H9 (cell line): ENCODE measurements around the gene WHAMM. TPM values are rescaled to one million over a fixed set of nuclear protein-coding genes. Genes with fewer than 3 reads are reported as not detected.
"Not testable (repeated sequence)": the region's sequence is repeated elsewhere in the genome, so short reads cannot be mapped to it uniquely, and the experiment has no call there.

Experiments
- DNase-seq: peaks from one replicate; pipeline ENCODE4 v3.0.0-alpha.2; 2017
- H2AFZ ChIP-seq: one replicate; pipeline ENCODE4 v1.6.1; 2013; ENCODE audit warnings: mild to moderate bottlenecking, low read length, control low read depth, moderate library complexity
- H2AK5ac ChIP-seq: 2 replicates; pipeline ENCODE4 v1.6.1; 2013; ENCODE audit warnings: low read length, control low read depth, mixed read lengths; ENCODE audit not compliant: insufficient read length
- H2BK120ac ChIP-seq: one replicate; pipeline ENCODE4 v1.6.1; 2013; ENCODE audit warnings: low read depth, mild to moderate bottlenecking, low read length, control low read depth, inconsistent platforms; ENCODE audit not compliant: poor library complexity, severe bottlenecking
- H2BK12ac ChIP-seq: 2 replicates; pipeline ENCODE4 v1.6.1; 2013; ENCODE audit warnings: low read length, control low read depth, mixed read lengths, low read depth; ENCODE audit not compliant: insufficient read length
- H2BK15ac ChIP-seq: 2 replicates; pipeline ENCODE4 v1.6.1; 2013; ENCODE audit warnings: low read depth, low read length, control low read depth
- H2BK20ac ChIP-seq: one replicate; pipeline ENCODE4 v1.6.1; 2013; ENCODE audit warnings: low read depth, mild to moderate bottlenecking, low read length, control low read depth, inconsistent platforms; ENCODE audit not compliant: poor library complexity, severe bottlenecking
- H2BK5ac ChIP-seq: 2 replicates; pipeline ENCODE4 v1.6.1; 2013; ENCODE audit warnings: low read length, control low read depth, mixed read lengths; ENCODE audit not compliant: insufficient read length
- H3K14ac ChIP-seq: 2 replicates; pipeline ENCODE4 v1.6.1; 2013; ENCODE audit warnings: low read length, control low read depth; ENCODE audit not compliant: insufficient read depth
- H3K18ac ChIP-seq: 2 replicates; pipeline ENCODE4 v1.6.1; 2013; ENCODE audit warnings: low read depth, mild to moderate bottlenecking, mixed read lengths, low read length, control low read depth; ENCODE audit not compliant: insufficient read length
- H3K23ac ChIP-seq: 2 replicates; pipeline ENCODE4 v1.6.1; 2013; ENCODE audit warnings: low read length, control low read depth, mixed read lengths, low read depth; ENCODE audit not compliant: insufficient read length
- H3K23me2 ChIP-seq: 2 replicates; pipeline ENCODE4 v1.6.1; 2013; ENCODE audit warnings: low read depth, mild to moderate bottlenecking, mixed read lengths, low read length, control low read depth; ENCODE audit not compliant: insufficient read length, poor library complexity, severe bottlenecking
- H3K27ac ChIP-seq: 2 replicates; pipeline ENCODE4 v1.5.1; 2013; ENCODE audit warnings: low read length, control low read depth, mixed read lengths, low read depth; ENCODE audit not compliant: insufficient read length
- H3K27me3 ChIP-seq: 2 replicates; pipeline ENCODE4 v1.6.1; 2013; ENCODE audit warnings: low read length, control low read depth, inconsistent platforms; ENCODE audit not compliant: insufficient read depth
- H3K4ac ChIP-seq: 2 replicates; pipeline ENCODE4 v1.6.1; 2013; ENCODE audit warnings: low read depth, mild to moderate bottlenecking, control low read depth, inconsistent platforms, low read length, moderate library complexity
- H3K4me1 ChIP-seq: 2 replicates; pipeline ENCODE4 v1.6.1; 2013; ENCODE audit warnings: low read length, control low read depth, inconsistent platforms; ENCODE audit not compliant: insufficient read depth
- H3K4me2 ChIP-seq: 2 replicates; pipeline ENCODE4 v1.6.1; 2013; ENCODE audit warnings: low read length, control low read depth, mixed read lengths; ENCODE audit not compliant: insufficient read length, insufficient read depth
- H3K56ac ChIP-seq: 2 replicates; pipeline ENCODE4 v1.6.1; 2013; ENCODE audit warnings: low read depth, mild to moderate bottlenecking, mixed read lengths, low read length, control low read depth; ENCODE audit not compliant: insufficient read length
- H3K79me1 ChIP-seq: 2 replicates; pipeline ENCODE4 v1.6.1; 2013; ENCODE audit warnings: low read depth, mild to moderate bottlenecking, moderate library complexity, low read length, control low read depth, inconsistent platforms; ENCODE audit not compliant: insufficient read depth, poor library complexity, severe bottlenecking
- H3K79me2 ChIP-seq: 2 replicates; pipeline ENCODE4 v1.6.1; 2013; ENCODE audit warnings: low read length, control low read depth, inconsistent platforms; ENCODE audit not compliant: insufficient read depth
- H3K9ac ChIP-seq: 2 replicates; pipeline ENCODE4 v1.6.1; 2013; ENCODE audit warnings: low read length, control low read depth, mixed read lengths; ENCODE audit not compliant: insufficient read length; ENCODE audit errors: extremely low read depth
- H3K9me3 ChIP-seq: one replicate; pipeline ENCODE4 v1.6.1; 2013; ENCODE audit warnings: low read depth, low read length, inconsistent platforms; ENCODE audit not compliant: control insufficient read depth
- H3T11ph ChIP-seq: one replicate; pipeline ENCODE4 v1.6.1; 2013; ENCODE audit warnings: mild to moderate bottlenecking, low read length, control low read depth, inconsistent platforms
- H4K20me1 ChIP-seq: one replicate; pipeline ENCODE4 v1.6.1; 2013; ENCODE audit not compliant: control insufficient read depth, insufficient read length, insufficient read depth
- H4K5ac ChIP-seq: 2 replicates; pipeline ENCODE4 v1.6.1; 2013; ENCODE audit warnings: low read depth, mild to moderate bottlenecking, mixed read lengths, low read length, control low read depth; ENCODE audit not compliant: insufficient read length
- H4K8ac ChIP-seq: replicated peaks from 2 replicates; pipeline ENCODE4 v1.6.1; 2013; ENCODE audit warnings: low read length, control low read depth, mixed read lengths, low read depth; ENCODE audit not compliant: insufficient read length
- H4K91ac ChIP-seq: 2 replicates; pipeline ENCODE4 v1.6.1; 2013; ENCODE audit warnings: low read depth, mild to moderate bottlenecking, moderate library complexity, mixed read lengths, low read length, control low read depth; ENCODE audit not compliant: insufficient read length
- H3K27ac Mint-ChIP-seq, 3 experiments: 2 replicates in 2 of 3; 3 replicates in 1 of 3; pipeline ENCODE4 v1.8.0; 2020 to 2021; ENCODE audit warnings: mixed read lengths in 3 of 3, mild to moderate bottlenecking in 1 of 3, moderate library complexity in 1 of 3
- H3K27me3 Mint-ChIP-seq: 2 replicates; pipeline ENCODE4 v1.8.0; 2021; ENCODE audit warnings: low read depth, mild to moderate bottlenecking, moderate library complexity, mixed read lengths
- H3K36me3 Mint-ChIP-seq, 3 experiments: 2 replicates in 2 of 3; 3 replicates in 1 of 3; pipeline ENCODE4 v1.8.0; 2020 to 2021; ENCODE audit warnings: low read depth in 3 of 3, mixed read lengths in 3 of 3; ENCODE audit not compliant: insufficient read depth in 1 of 3
- H3K4me1 Mint-ChIP-seq, 2 experiments: 2 replicates each; pipeline ENCODE4 v1.8.0; 2020; ENCODE audit warnings: mixed read lengths in 2 of 2
- H3K4me3 Mint-ChIP-seq, 2 experiments: 2 replicates in 1 of 2; 3 replicates in 1 of 2; pipeline ENCODE4 v1.8.0; 2020 to 2021; ENCODE audit warnings: mild to moderate bottlenecking in 2 of 2, mixed read lengths in 2 of 2, moderate library complexity in 1 of 2
- H3K9me3 Mint-ChIP-seq, 2 experiments: 2 replicates in 1 of 2; 3 replicates in 1 of 2; pipeline ENCODE4 v1.8.0; 2020; ENCODE audit warnings: mild to moderate bottlenecking in 2 of 2, mixed read lengths in 2 of 2, moderate library complexity in 1 of 2
- CTCF ChIP-seq: fragments of 200-600 bp; sonication (generic); conservative IDR thresholded peaks from 3 replicates; pipeline ENCODE4 v1.8.0; 2021; ENCODE audit warnings: antibody characterized with exemption, mild to moderate bottlenecking
- WGBS: extraction: QIAGEN DNeasy Blood & Tissue Kit; methylation state at CpG from one replicate; pipeline ENCODE4 v1.1.7; 2013; ENCODE audit warnings: missing lambda C conversion rate, low lambda C conversion rate, mixed read lengths; ENCODE audit not compliant: insufficient read length; ENCODE audit errors: extremely low coverage; 5-methylcytosine and 5-hydroxymethylcytosine counted together
- total RNA-seq: library from RNA; stranded (reverse); gene quantifications from 2 replicates; pipeline ENCODE4 v1.2.1, GENCODE V29; 2021

The WHAMM gene
- total RNA-seq, 1 experiment from 2014 or later: 3.0 TPM

DNA sequence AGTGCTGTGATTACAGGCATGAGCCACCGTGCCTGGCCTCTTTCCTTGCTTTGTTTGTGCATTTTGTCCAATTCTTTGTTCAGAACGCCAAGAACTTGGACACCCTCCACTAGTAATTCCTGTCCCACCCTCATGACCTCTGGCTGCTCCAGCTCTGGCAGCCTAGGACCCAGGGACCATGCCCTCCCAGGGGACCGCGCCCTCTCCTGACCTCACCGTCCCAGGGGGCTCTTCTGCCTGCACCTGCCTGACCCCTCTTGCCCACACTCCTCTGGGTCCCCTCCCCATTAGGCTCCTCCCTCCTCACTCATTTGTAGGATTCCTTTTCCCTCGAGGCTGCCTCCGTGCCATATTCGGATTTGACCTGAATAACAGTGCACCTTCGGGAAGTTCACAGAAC, 44.7 kb upstream of the WHAMM start:
- no CpG with 5 or more reads among the region's 9 CpGs for WGBS
- DNase-seq: no peak
- no peak overlapping the region for H3T11ph ChIP-seq
- H3K4ac ChIP-seq: no peak overlapping the region
- no peaks in the 10 kb centered on the region for H3K23me2 ChIP-seq
- no peak overlapping the region for H3K56ac ChIP-seq
- H4K8ac ChIP-seq: no peak overlapping the region
- no peak overlapping the region for H2BK20ac ChIP-seq
- H3K27ac ChIP-seq: no peak overlapping the region
- no peak overlapping the region for H3K4me2 ChIP-seq
- peaks cover 4 to 5% of the 10 kb centered on the region in 2 experiments; a peak in 2 of 4 replicates for H3K4me1 Mint-ChIP-seq
- H3K18ac ChIP-seq: no peak overlapping the region
- no peak overlapping the region for H3K4me3 Mint-ChIP-seq
- H2AFZ ChIP-seq: no peak overlapping the region
- no peak overlapping the region for H4K5ac ChIP-seq
- no peak overlapping the region for H3K23ac ChIP-seq
- no peaks in the 10 kb centered on the region for H3K9me3 Mint-ChIP-seq
- no peak for TF ChIP-seq CTCF
- no peaks in the 10 kb centered on the region for H3K9me3 ChIP-seq
- no peaks in the 10 kb centered on the region for H4K20me1 ChIP-seq
- H3K79me1 ChIP-seq: no peaks in the 10 kb centered on the region
- no peak overlapping the region for H4K91ac ChIP-seq
- H2BK120ac ChIP-seq: no peak overlapping the region
- no peaks in the 10 kb centered on the region for H3K27me3 ChIP-seq
- no peak overlapping the region for H3K9ac ChIP-seq
- H3K14ac ChIP-seq: no peak overlapping the region
- no peaks in the 10 kb centered on the region for H3K79me2 ChIP-seq
- no peak overlapping the region for H2BK12ac ChIP-seq
- H2BK5ac ChIP-seq: no peak overlapping the region
- H3K36me3 Mint-ChIP-seq: peaks cover 0 to 2% (median 0%) of the 10 kb centered on the region in 3 experiments; a peak in 2 of 7 replicates
- H2BK15ac ChIP-seq: no peak overlapping the region
- H3K27ac Mint-ChIP-seq: no peak overlapping the region; a peak in 1 of 7 replicates
- no peak overlapping the region for H2AK5ac ChIP-seq
- no peaks in the 10 kb centered on the region for H3K4me1 ChIP-seq
- no peaks in the 10 kb centered on the region for H3K27me3 Mint-ChIP-seq

DNA sequence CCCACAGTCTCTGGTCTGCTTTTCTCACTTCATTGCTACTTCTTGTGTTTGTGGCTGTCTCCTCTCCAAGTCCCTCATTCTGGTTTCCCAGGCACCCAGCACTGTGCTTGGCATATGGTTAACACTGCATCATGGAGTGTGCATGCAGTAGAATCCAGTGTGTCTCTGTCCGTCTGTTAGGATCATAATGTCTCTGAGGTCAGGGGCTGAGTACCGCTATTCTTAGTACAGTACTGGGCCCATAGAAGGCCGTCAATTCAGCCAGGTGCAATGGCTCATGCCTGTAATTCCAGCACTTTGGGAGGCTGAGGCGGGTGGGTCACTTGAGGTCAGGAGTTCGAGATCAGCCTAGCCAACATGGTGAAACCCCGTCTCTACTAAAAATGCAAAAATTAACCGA, 43.2 kb upstream of the WHAMM start:
- H3K14ac ChIP-seq, H3K56ac ChIP-seq, H3K4me1 ChIP-seq, H2BK12ac ChIP-seq, H2BK120ac ChIP-seq, H3K27ac Mint-ChIP-seq, H3K4me2 ChIP-seq, H3K23ac ChIP-seq, H3K9me3 Mint-ChIP-seq, H4K5ac ChIP-seq, H4K20me1 ChIP-seq, DNase-seq, H3K27me3 ChIP-seq, H3K9ac ChIP-seq, H2BK15ac ChIP-seq, H3K79me1 ChIP-seq, H4K8ac ChIP-seq, H2AFZ ChIP-seq, H3K79me2 ChIP-seq, H4K91ac ChIP-seq, H3K4me3 Mint-ChIP-seq, H3K27me3 Mint-ChIP-seq, H2BK5ac ChIP-seq, H2BK20ac ChIP-seq, H3K36me3 Mint-ChIP-seq, H3K27ac ChIP-seq, H3K23me2 ChIP-seq, H3K4ac ChIP-seq, H3K18ac ChIP-seq, H3K9me3 ChIP-seq, H3T11ph ChIP-seq, H3K4me1 Mint-ChIP-seq, H2AK5ac ChIP-seq: not testable (repeated sequence)
- WGBS: no CpG with 5 or more reads among the region's 7 CpGs
